Measurements from ENCODE around the gene CTNNA3. TPM values are rescaled to one million over a fixed set of nuclear protein-coding genes. Genes with fewer than 3 reads are reported as not detected.

Gene CTNNA3
- total RNA-seq, 3 donors from 2014 or later = not detected

GRCh38 chr10:67119651-67120050 lies 576.3 kb downstream of the CTNNA3 start:
- H3K4me1 Mint-ChIP-seq (ENCODE audit: low read depth) = no peaks in the 10 kb centered on the region

GRCh38 chr10:67115972-67116371 lies 580.0 kb downstream of the CTNNA3 start:
- ATAC-seq (no peak), DNase-seq (no peak)
- Mint-ChIP-seq H3K4me3 (no peak overlapping the region), H3K4me1 (ENCODE audit: low read depth) (no peaks in the 10 kb centered on the region), H3K9me3 (no peaks in the 10 kb centered on the region), H3K27me3 (ENCODE audit: low read depth) (no peaks in the 10 kb centered on the region), H3K36me3 (ENCODE audit: insufficient read depth) (no peaks in the 10 kb centered on the region)

More at GRCh38 chr10:67119651-67120050, 576.3 kb downstream of the CTNNA3 start:
- no peaks in the 10 kb centered on the region for H3K36me3 Mint-ChIP-seq (ENCODE audit: insufficient read depth)
- DNase-seq = no peak
- no peak overlapping the region for H3K4me3 Mint-ChIP-seq
- no peak for ATAC-seq
- no peaks in the 10 kb centered on the region for H3K27me3 Mint-ChIP-seq (ENCODE audit: low read depth)
- no peaks in the 10 kb centered on the region for H3K9me3 Mint-ChIP-seq

GRCh38 chr10:67114945-67115344 lies 581.0 kb downstream of the CTNNA3 start:
- no peaks in the 10 kb centered on the region for H3K36me3 Mint-ChIP-seq (ENCODE audit: insufficient read depth)
- no peaks in the 10 kb centered on the region for H3K9me3 Mint-ChIP-seq
- ATAC-seq (no peak), DNase-seq (no peak)
- no peaks in the 10 kb centered on the region for H3K27me3 Mint-ChIP-seq (ENCODE audit: low read depth)
- H3K4me1 Mint-ChIP-seq (ENCODE audit: low read depth) = no peaks in the 10 kb centered on the region
- no peak overlapping the region for H3K4me3 Mint-ChIP-seq

GRCh38 chr10:67112765-67113164 lies 583.2 kb downstream of the CTNNA3 start:
- no peak for DNase-seq
- no peaks in the 10 kb centered on the region for H3K36me3 Mint-ChIP-seq (ENCODE audit: insufficient read depth)
- ATAC-seq = no peak
- no peaks in the 10 kb centered on the region for H3K9me3 Mint-ChIP-seq
- H3K4me1 Mint-ChIP-seq (ENCODE audit: low read depth) = no peaks in the 10 kb centered on the region
- H3K27me3 Mint-ChIP-seq (ENCODE audit: low read depth) = no peaks in the 10 kb centered on the region
- H3K4me3 Mint-ChIP-seq = no peak overlapping the region

- Mint-ChIP-seq H3K9me3 (no peaks in the 10 kb centered on the region), H3K36me3 (ENCODE audit: insufficient read depth) (no peaks in the 10 kb centered on the region), H3K4me1 (ENCODE audit: low read depth) (no peaks in the 10 kb centered on the region), H3K27me3 (ENCODE audit: low read depth) (no peaks in the 10 kb centered on the region), H3K4me3 (no peak overlapping the region)
- no peak for DNase-seq
- ATAC-seq = no peak
These were observed 585.7 kb downstream of the CTNNA3 start for GRCh38 chr10:67110286-67110685.

GRCh38 chr10:67107670-67108069 lies 588.3 kb downstream of the CTNNA3 start:
- Mint-ChIP-seq H3K9me3 (no peaks in the 10 kb centered on the region), H3K36me3 (ENCODE audit: insufficient read depth) (no peaks in the 10 kb centered on the region)
- ATAC-seq = no peak

GRCh38 chr10:67100951-67101350 lies 595.0 kb downstream of the CTNNA3 start:
- no peak for ATAC-seq
- H3K27me3 Mint-ChIP-seq (ENCODE audit: low read depth) = peaks cover 2% of the 10 kb centered on the region
- no peak for DNase-seq
- H3K4me3 Mint-ChIP-seq = no peak overlapping the region
- H3K36me3 Mint-ChIP-seq (ENCODE audit: insufficient read depth) = no peaks in the 10 kb centered on the region
- no peaks in the 10 kb centered on the region for H3K9me3 Mint-ChIP-seq
- H3K4me1 Mint-ChIP-seq (ENCODE audit: low read depth) = no peaks in the 10 kb centered on the region

More at GRCh38 chr10:67107670-67108069, 588.3 kb downstream of the CTNNA3 start:
- H3K4me1 Mint-ChIP-seq (ENCODE audit: low read depth) = no peaks in the 10 kb centered on the region
- no peak overlapping the region for H3K4me3 Mint-ChIP-seq
- H3K27me3 Mint-ChIP-seq (ENCODE audit: low read depth) = no peaks in the 10 kb centered on the region
- no peak for DNase-seq

- no peaks in the 10 kb centered on the region for H3K36me3 Mint-ChIP-seq (ENCODE audit: insufficient read depth)
- peaks cover 2% of the 10 kb centered on the region for H3K27me3 Mint-ChIP-seq (ENCODE audit: low read depth)
- no peaks in the 10 kb centered on the region for H3K9me3 Mint-ChIP-seq
- no peak overlapping the region for H3K4me3 Mint-ChIP-seq
- no peak for ATAC-seq
- DNase-seq = no peak
- H3K4me1 Mint-ChIP-seq (ENCODE audit: low read depth) = no peaks in the 10 kb centered on the region
These were observed 597.5 kb downstream of the CTNNA3 start for GRCh38 chr10:67098461-67098860.

GRCh38 chr10:67095531-67095930 lies 600.5 kb downstream of the CTNNA3 start:
- H3K4me1 Mint-ChIP-seq (ENCODE audit: low read depth) = no peaks in the 10 kb centered on the region
- ATAC-seq = no peak
- no peak overlapping the region for H3K4me3 Mint-ChIP-seq
- no peaks in the 10 kb centered on the region for H3K9me3 Mint-ChIP-seq
- no peaks in the 10 kb centered on the region for H3K36me3 Mint-ChIP-seq (ENCODE audit: insufficient read depth)
- no peak for DNase-seq
- peaks cover 2% of the 10 kb centered on the region for H3K27me3 Mint-ChIP-seq (ENCODE audit: low read depth)

GRCh38 chr10:67088036-67088435 lies 608.0 kb downstream of the CTNNA3 start:
- Mint-ChIP-seq H3K9me3 (no peaks in the 10 kb centered on the region), H3K36me3 (ENCODE audit: insufficient read depth) (no peaks in the 10 kb centered on the region), H3K4me1 (ENCODE audit: low read depth) (no peaks in the 10 kb centered on the region), H3K27me3 (ENCODE audit: low read depth) (no peaks in the 10 kb centered on the region), H3K4me3 (no peak overlapping the region)
- ATAC-seq (no peak), DNase-seq (no peak)

GRCh38 chr10:67087135-67087425 lies 608.9 kb downstream of the CTNNA3 start:
- Mint-ChIP-seq H3K9me3 (no peaks in the 10 kb centered on the region), H3K36me3 (ENCODE audit: insufficient read depth) (no peaks in the 10 kb centered on the region), H3K27me3 (ENCODE audit: low read depth) (no peaks in the 10 kb centered on the region), H3K4me3 (no peak overlapping the region), H3K4me1 (ENCODE audit: low read depth) (no peaks in the 10 kb centered on the region)
- DNase-seq (no peak), ATAC-seq (no peak)

GRCh38 chr10:67086327-67087134 lies 609.5 kb downstream of the CTNNA3 start:
- DNase-seq (no peak), ATAC-seq (no peak)
- no peaks in the 10 kb centered on the region for H3K27me3 Mint-ChIP-seq (ENCODE audit: low read depth)
- no peak overlapping the region for H3K4me3 Mint-ChIP-seq
- H3K4me1 Mint-ChIP-seq (ENCODE audit: low read depth) = no peaks in the 10 kb centered on the region
- H3K36me3 Mint-ChIP-seq (ENCODE audit: insufficient read depth) = no peaks in the 10 kb centered on the region
- no peaks in the 10 kb centered on the region for H3K9me3 Mint-ChIP-seq

GRCh38 chr10:67079126-67079525 lies 616.9 kb downstream of the CTNNA3 start:
- Mint-ChIP-seq H3K27me3 (ENCODE audit: low read depth) (no peaks in the 10 kb centered on the region), H3K4me1 (ENCODE audit: low read depth) (no peaks in the 10 kb centered on the region), H3K9me3 (no peaks in the 10 kb centered on the region), H3K36me3 (ENCODE audit: insufficient read depth) (no peaks in the 10 kb centered on the region), H3K4me3 (no peak overlapping the region)
- DNase-seq (no peak), ATAC-seq (no peak)

- ATAC-seq (no peak), DNase-seq (no peak)
- Mint-ChIP-seq H3K27me3 (ENCODE audit: low read depth) (no peaks in the 10 kb centered on the region), H3K9me3 (no peaks in the 10 kb centered on the region), H3K36me3 (ENCODE audit: insufficient read depth) (no peaks in the 10 kb centered on the region), H3K4me1 (ENCODE audit: low read depth) (no peaks in the 10 kb centered on the region), H3K4me3 (no peak overlapping the region)
These were observed 618.6 kb downstream of the CTNNA3 start for GRCh38 chr10:67077376-67077775.

- H3K4me1 Mint-ChIP-seq (ENCODE audit: low read depth) = no peaks in the 10 kb centered on the region
- H3K36me3 Mint-ChIP-seq (ENCODE audit: insufficient read depth) = no peaks in the 10 kb centered on the region
- no peak for DNase-seq
- ATAC-seq = no peak
- no peak overlapping the region for H3K4me3 Mint-ChIP-seq
- no peaks in the 10 kb centered on the region for H3K27me3 Mint-ChIP-seq (ENCODE audit: low read depth)
- H3K9me3 Mint-ChIP-seq = no peaks in the 10 kb centered on the region
These were observed 619.9 kb downstream of the CTNNA3 start for GRCh38 chr10:67076144-67076543.

Data from activated T-cell treated with anti-CD3 and anti-CD28 coated beads, Interleukin-2, amount 50 U/mL, for 4 hours (primary cell).